Ishikawa (cell line): ENCODE data around the gene RETREG3.

ENCODE experiments used
- CEBPB ChIP-seq: IDR thresholded peaks from 2 replicates; pipeline ENCODE4 v1.6.1; 2012
- CREB1 ChIP-seq: IDR thresholded peaks from 2 replicates; pipeline ENCODE4 v1.6.1; 2012; ENCODE audit warnings: low read depth
- EGR1 ChIP-seq: IDR thresholded peaks from 2 replicates; pipeline ENCODE4 v1.6.1; 2012
- EP300 ChIP-seq: IDR thresholded peaks from 2 replicates; pipeline ENCODE4 v1.6.1; 2012; ENCODE audit warnings: borderline replicate concordance
- FOXM1 ChIP-seq: IDR thresholded peaks from 2 replicates; pipeline ENCODE4 v1.6.1; 2012; ENCODE audit warnings: low read depth, borderline replicate concordance
- MAX ChIP-seq: IDR thresholded peaks from 2 replicates; pipeline ENCODE4 v1.6.1; 2012
- RAD21 ChIP-seq: IDR thresholded peaks from 2 replicates; pipeline ENCODE4 v1.6.1; 2012; ENCODE audit warnings: low read depth
- REST ChIP-seq: IDR thresholded peaks from 2 replicates; pipeline ENCODE4 v1.6.1; 2012; ENCODE audit warnings: low read depth, mild to moderate bottlenecking
- TCF12 ChIP-seq: IDR thresholded peaks from 2 replicates; pipeline ENCODE4 v1.6.1; 2012; ENCODE audit warnings: low read depth
- TEAD4 ChIP-seq: IDR thresholded peaks from 2 replicates; pipeline ENCODE4 v1.6.1; 2012
- YY1 ChIP-seq: IDR thresholded peaks from 2 replicates; pipeline ENCODE4 v1.6.1; 2012; ENCODE audit warnings: low read depth
- ZBTB7A ChIP-seq: IDR thresholded peaks from 2 replicates; pipeline ENCODE4 v1.6.1; 2012; ENCODE audit warnings: low read depth

GRCh38 chr17:42571435-42572225 is 37.5 kb downstream of the RETREG3 start:
- TF ChIP-seq RAD21 (no peak), ZBTB7A (no peak), EP300 (no peak), REST (no peak), FOXM1 (no peak), TEAD4 (no peak), EGR1 (no peak), TCF12 (no peak), YY1 (no peak; the same call in 1 of the 2 replicates), CEBPB (no peak), MAX (no peak), CREB1 (no peak)
